Lower lobe of right lung (tissue), 2 donors: ENCODE measurements around the gene SUOX. TPM values are rescaled to one million over a fixed set of nuclear protein-coding genes. Genes with fewer than 3 reads are reported as not detected.

Experiments used
- ATAC-seq, 2 donors: fragments of 200-7000 bp; cut with Tn5 transposase; one replicate each; pipeline ENCODE4 v1.9.1; 2020 to 2022; ENCODE audit warnings: mild to moderate bottlenecking in 2 of 2, moderate library complexity in 2 of 2
- DNase-seq: peaks from one replicate; pipeline ENCODE4 v3.0.0-alpha.2; 2020
- H3K27ac ChIP-seq: fragments of 200-600 bp; one replicate; pipeline ENCODE4 v1.8.0; 2022
- H3K27me3 ChIP-seq: fragments of 200-600 bp; one replicate; pipeline ENCODE4 v1.8.0; 2022; ENCODE audit warnings: low read depth
- H3K36me3 ChIP-seq: fragments of 200-600 bp; one replicate; pipeline ENCODE4 v1.8.0; 2022; ENCODE audit warnings: mild to moderate bottlenecking
- H3K4me1 ChIP-seq: fragments of 200-600 bp; one replicate; pipeline ENCODE4 v1.8.0; 2022
- H3K4me3 ChIP-seq: fragments of 200-600 bp; one replicate; pipeline ENCODE4 v1.8.0; 2022; ENCODE audit warnings: mild to moderate bottlenecking
- H3K9me3 ChIP-seq: fragments of 200-600 bp; one replicate; pipeline ENCODE4 v1.8.0; 2022
- CTCF ChIP-seq: fragments of 200-600 bp; IDR thresholded peaks from one replicate; pipeline ENCODE4 v1.8.0; 2022; ENCODE audit warnings: antibody characterized with exemption, mild to moderate bottlenecking
- intact Hi-C: fragments of 100-400 bp; cut with DNase I; formaldehyde crosslinking; loops from one replicate; pipeline ENCODE4 v1.11.0; 2022
- total RNA-seq: library from RNA; stranded (reverse); fragmentation: NEBNext Ultra II Directional; extraction: Animal tissue kit (Norgen Biotek cat#: 25700); gene quantifications from one replicate; pipeline ENCODE4 v1.2.1, GENCODE V29; 2021
- donor health status: DM: no; HTN: yes; CAD: no; lungs with severe emphysema.

Gene SUOX
- total RNA-seq, 1 donor from 2014 or later = 23.3 TPM

GRCh38 chr12:56017181-56017580 lies 20.1 kb downstream of the SUOX start:
- peaks cover 19% of the 10 kb centered on the region for H3K4me1 ChIP-seq
- H3K9me3 ChIP-seq = no peaks in the 10 kb centered on the region
- no peak overlapping the region for H3K4me3 ChIP-seq
- TF ChIP-seq CTCF = no peak
- H3K36me3 ChIP-seq = no peaks in the 10 kb centered on the region
- DNase-seq (no peak), ATAC-seq (no peak)
- H3K27me3 ChIP-seq = no peaks in the 10 kb centered on the region
- H3K27ac ChIP-seq = no peak overlapping the region
- intact Hi-C loops = no loop called here

- intact Hi-C loops = no loop called here
- H3K27me3 ChIP-seq = no peaks in the 10 kb centered on the region
- H3K27ac ChIP-seq = no peak overlapping the region
- no peak for DNase-seq
- ATAC-seq = no peak
- H3K4me1 ChIP-seq = peaks cover 22% of the 10 kb centered on the region
- no peak overlapping the region for H3K4me3 ChIP-seq
- no peaks in the 10 kb centered on the region for H3K36me3 ChIP-seq
- no peak for TF ChIP-seq CTCF
- H3K9me3 ChIP-seq = no peaks in the 10 kb centered on the region
Measured at GRCh38 chr12:56018356-56018755, 21.3 kb downstream of the SUOX start.

- DNase-seq (peak; percentile 67), ATAC-seq (peak; percentile 70 to 83)
- H3K4me3 ChIP-seq = peak within 1 kb of the TSS; percentile 45
- TF ChIP-seq CTCF = no peak
- H3K4me1 ChIP-seq = peaks cover 22% of the 10 kb centered on the region
- peak within 1 kb of the TSS; percentile 78 for H3K27ac ChIP-seq
- H3K36me3 ChIP-seq = peaks cover 6% of the 10 kb centered on the region
- H3K27me3 ChIP-seq = no peaks in the 10 kb centered on the region
- H3K9me3 ChIP-seq = no peaks in the 10 kb centered on the region
- intact Hi-C loops = no loop called here
Measured at GRCh38 chr12:56020423-56021184, 23.5 kb downstream of the SUOX start, which contains the start of gene IKZF4. Gene IKZF4, plus strand, starts transcription at chr12:56021043. Its CDS starts 451 bp downstream, at chr12:56021494.

- H3K4me3 ChIP-seq = peak overlapping the region; percentile 27
- DNase-seq (no peak), ATAC-seq (no peak)
- no peaks in the 10 kb centered on the region for H3K27me3 ChIP-seq
- H3K27ac ChIP-seq = peak overlapping the region; percentile 46
- peaks cover 16% of the 10 kb centered on the region for H3K36me3 ChIP-seq
- H3K9me3 ChIP-seq = no peaks in the 10 kb centered on the region
- TF ChIP-seq CTCF = no peak
- intact Hi-C loops = no loop called here
- H3K4me1 ChIP-seq = peaks cover 22% of the 10 kb centered on the region
Measured at GRCh38 chr12:56021889-56022497, 24.9 kb downstream of the SUOX start.

GRCh38 chr12:56028511-56029165 lies 31.6 kb downstream of the SUOX start:
- H3K4me1 ChIP-seq = peaks cover 7% of the 10 kb centered on the region
- intact Hi-C loops = no loop called here
- peak in 1 of 2 donors; percentile 35 for ATAC-seq
- H3K4me3 ChIP-seq = no peak overlapping the region
- H3K27me3 ChIP-seq = no peaks in the 10 kb centered on the region
- peaks cover 56% of the 10 kb centered on the region for H3K36me3 ChIP-seq
- no peak overlapping the region for H3K27ac ChIP-seq
- H3K9me3 ChIP-seq = no peaks in the 10 kb centered on the region
- DNase-seq = no peak
- no peak for TF ChIP-seq CTCF
